GM21737 (cell line): Measurements from ENCODE around the gene DDX23.
A peak's percentile ranks its signal among the peaks of the same experiment; 100 is the strongest.

Experiments used
- ATAC-seq: cut with Tn5 transposase; IDR thresholded peaks from one replicate; pipeline ENCODE4 v1.9.1; 2021; ENCODE audit warnings: mild to moderate bottlenecking, moderate library complexity; ENCODE audit not compliant: unreplicated experiment

Gene DDX23

GRCh38 chr12:48824905-48825304 is 27.1 kb downstream of the DDX23 start:
- no peak for ATAC-seq

DNA sequence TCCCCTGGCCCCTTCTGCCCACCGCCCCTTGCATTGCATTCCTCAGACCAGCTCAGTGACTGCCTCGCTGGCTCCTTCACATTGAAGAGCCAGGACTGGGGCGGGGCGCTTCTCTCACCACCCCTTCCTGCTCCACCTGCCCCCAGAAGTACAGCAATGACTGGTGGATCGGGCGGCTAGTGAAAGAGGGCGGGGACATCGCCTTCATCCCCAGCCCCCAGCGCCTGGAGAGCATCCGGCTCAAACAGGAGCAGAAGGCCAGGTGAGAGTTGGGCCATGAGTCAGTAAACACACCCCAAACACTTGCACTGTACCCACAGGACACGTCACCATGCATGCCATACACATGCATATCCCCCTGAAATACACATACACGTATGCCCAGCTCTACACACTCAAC is 27.9 kb downstream of the DDX23 start:
- no peak for ATAC-seq

DNA sequence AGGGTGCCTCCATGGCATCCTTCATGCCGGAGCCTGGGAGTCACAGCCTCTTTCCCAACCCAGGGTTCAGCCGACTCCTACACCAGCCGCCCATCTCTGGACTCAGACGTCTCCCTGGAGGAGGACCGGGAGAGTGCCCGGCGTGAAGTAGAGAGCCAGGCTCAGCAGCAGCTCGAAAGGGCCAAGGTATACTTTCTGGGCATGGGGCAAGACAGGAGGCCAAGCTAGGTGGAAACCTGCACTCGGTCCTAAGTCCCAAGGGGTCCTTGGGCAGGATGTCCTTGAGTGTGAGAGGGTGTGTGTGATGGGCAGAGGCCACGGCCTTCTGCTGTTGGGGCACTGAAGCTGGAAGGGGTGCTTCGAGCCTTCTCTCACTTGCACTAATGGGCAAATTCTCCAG is 28.7 kb downstream of the DDX23 start:
- ATAC-seq: no peak

DNA sequence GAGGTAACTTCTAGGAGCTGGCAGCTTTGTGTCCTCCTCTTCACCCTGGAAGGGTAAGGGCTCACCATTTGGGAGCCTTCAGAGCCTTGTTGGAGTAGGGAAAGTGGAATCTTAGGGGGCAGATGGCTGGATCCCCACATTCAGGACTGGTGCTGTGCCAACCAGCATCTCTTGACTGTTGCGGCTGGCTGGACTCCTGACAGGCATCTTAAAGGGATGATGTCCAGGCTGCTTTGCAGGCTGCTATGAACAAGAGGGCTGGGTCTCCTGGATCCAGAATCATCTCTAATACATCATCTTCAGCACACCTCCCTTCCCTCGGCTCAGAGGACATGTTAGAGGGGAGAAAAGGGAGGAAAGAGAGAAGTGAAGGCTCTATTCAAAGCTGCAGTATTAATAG is 29.3 kb downstream of the DDX23 start:
- no peak for ATAC-seq

GRCh38 chr12:48822139-48822538 is 29.8 kb downstream of the DDX23 start:
- no peak for ATAC-seq

GRCh38 chr12:48819986-48820725 is 31.8 kb downstream of the DDX23 start:
- no peak for ATAC-seq

DNA sequence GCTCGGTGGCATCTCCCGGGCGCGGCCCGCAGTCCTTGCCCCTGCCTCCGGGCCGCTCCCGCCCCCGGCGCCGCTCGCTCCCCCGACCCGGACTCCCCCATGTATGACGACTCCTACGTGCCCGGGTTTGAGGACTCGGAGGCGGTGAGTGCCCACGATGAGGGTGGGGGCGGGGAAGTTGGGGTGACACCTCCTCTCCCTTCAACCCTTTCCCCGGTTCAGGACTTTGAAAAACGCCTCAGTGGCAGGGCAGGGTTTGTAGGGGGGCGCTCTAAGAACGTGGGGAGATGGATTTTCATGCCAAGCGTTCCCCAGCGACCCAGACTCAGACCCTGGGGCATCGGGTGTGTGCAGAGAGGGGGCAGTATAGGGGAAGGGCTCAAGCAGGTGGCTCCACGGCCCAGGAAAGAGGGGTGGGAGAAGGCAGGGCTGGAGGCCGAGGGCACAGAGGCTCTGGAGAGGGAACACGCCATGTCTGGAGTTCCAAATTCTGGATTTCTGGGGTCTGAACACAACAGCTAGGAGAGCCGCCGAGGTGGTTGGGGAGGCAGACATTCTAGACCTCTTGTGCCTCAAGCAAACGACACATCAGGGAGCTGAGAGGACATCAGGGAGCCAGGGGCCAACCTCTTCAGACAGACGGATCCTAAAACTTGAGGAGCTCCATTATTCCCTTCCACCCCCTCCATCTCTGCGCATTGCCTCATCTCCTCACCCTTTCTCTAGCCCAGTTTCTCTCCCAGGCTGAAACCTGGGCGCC is 33.0 kb downstream of the DDX23 start:
- no peak for ATAC-seq

GRCh38 chr12:48817873-48818830 is 33.8 kb downstream of the DDX23 start, which contains the start of gene CACNB3:
CACNB3 (plus strand) TSS chr12:48818496; CDS start chr12:48818930, 434 bp downstream.
- peak; percentile 44 for ATAC-seq

- ATAC-seq: no peak
Observed at GRCh38 chr12:48816143-48816854, 35.7 kb downstream of the DDX23 start.

GRCh38 chr12:48815126-48816110 is 36.5 kb downstream of the DDX23 start:
- no peak for ATAC-seq

DNA sequence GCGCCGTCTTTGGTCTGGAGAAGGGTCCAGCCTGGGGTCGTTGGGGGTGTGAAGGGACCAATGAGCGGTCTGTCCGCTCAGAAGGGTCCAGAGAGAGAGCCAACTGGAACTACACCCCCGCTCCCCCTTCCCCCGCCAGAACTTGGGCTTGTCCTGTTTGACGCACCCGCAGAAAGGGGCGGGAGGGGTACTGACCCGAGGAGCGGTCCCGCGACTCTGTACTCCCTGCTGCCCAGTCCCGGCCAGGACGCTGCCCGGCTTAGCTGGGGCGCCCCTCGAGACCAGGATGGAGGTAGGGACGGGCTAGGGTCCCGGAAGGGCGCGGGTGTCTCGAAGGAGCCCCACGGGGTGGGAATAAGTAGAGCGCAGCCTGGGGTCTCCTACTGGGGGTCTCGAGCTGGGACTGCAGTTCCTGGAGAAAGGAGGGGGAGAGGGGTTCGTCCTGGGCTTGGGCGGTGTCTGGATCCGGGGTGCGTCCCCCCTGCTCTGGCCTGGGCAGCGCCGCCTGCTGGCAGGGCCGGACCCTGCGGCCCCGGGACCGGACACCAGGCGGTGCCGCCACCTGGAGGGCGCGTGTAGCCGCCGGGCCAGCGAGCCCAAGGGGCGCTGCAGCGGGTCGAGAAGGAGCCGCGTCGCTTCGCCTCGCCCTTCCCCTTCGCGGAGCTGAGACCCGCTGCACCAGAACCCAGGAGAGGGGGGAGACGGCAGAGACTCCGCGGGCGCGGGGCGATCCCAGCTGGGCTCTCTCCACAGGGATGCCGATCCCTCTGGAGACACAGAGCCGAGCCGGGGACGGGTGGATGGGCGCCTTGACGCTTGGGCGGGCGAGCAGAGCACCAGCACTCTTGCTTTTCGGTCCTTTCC is 37.5 kb downstream of the DDX23 start:
- peak; percentile 76 for ATAC-seq

DNA sequence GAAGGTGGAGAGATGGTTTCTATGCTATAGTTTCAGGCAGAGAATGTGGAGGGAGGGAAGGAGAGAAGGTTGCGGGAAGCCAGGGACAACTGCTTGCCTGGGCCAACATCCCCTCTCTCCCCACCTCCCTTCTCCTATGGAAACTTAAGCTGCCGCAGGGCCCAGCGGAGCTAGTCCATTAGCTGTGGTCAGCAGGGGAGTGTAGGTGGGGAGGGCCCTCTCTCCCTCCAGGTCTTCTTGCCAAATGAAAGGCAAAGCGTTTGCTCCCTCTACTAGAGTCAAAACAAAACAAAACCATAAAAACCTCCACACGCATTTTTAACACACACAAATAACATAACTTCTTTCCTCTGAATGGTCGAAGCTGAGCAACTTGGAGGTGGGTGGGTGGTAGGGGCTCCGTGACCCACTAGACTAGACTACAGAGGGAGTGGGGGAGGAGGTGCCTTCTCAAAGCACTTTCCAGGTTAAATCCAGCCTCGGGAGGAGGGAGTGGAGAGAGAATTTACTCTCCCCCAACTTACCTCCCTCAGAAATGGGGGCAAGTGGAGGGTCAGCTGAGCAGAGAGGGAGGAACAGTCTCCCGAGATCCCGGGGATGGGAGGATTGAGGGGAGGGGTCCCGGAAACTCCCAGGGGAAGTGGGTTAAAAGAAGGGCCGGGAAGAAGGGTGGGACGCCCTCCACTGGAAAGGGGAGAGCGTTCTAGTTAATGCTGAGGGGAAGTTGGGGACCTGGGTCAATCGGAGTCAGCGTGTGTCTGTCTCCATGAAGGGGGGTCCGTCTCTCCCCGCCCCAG is 38.3 kb downstream of the DDX23 start:
- no peak for ATAC-seq

DNA sequence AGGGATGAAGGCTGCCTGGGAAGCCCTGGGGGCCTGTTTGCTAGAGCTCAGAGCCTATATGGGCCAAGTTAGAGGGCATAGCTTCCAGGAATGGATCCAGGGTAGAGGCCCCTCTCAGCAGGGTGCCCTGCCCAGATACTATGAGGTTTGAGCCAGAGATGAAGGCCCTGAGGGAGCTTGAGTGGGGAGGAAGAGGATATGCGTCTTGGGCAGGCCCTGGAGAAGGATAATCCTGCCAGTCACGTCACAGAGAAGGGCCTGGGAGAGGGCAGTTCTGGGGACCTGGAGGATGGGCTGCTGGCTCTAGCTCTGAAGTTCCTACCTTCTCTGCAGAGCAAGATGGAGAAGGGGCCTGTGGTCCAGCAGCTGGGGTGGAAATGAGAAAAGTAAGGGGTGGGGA is 39.6 kb downstream of the DDX23 start:
- no peak for ATAC-seq

DNA sequence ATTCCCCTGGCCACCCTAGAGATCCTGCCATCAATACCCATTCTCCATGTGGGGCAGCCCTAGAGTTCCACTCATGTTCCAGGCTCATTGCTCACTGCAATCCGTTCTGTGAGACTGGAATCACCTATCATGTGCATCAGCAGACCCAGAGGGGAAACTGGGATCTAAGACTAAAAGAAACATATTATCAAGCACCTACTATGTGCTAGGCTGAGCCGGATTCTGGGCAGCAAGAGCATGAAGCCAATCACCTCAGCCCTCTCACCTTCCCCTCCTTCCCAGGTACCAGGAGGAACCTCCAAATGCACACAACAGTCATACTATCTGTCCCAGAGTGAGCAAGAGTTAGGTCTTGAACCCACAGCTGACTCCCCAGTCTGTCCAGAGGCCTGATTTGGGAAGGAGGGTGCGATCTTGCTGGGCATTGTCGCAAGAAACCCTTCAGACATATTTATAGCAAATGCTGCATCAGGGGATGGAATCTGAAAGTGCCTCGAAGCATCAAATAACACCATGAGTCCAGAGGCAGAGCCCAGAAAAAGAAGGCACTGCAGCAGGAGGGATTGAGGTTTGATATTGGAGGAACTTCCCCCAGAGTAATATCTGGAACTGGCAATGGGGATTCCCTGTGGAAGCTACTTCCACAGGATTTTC is 40.4 kb downstream of the DDX23 start:
- no peak for ATAC-seq

- no peak for ATAC-seq
Observed at GRCh38 chr12:48810903-48811431, 41.0 kb downstream of the DDX23 start.

DNA sequence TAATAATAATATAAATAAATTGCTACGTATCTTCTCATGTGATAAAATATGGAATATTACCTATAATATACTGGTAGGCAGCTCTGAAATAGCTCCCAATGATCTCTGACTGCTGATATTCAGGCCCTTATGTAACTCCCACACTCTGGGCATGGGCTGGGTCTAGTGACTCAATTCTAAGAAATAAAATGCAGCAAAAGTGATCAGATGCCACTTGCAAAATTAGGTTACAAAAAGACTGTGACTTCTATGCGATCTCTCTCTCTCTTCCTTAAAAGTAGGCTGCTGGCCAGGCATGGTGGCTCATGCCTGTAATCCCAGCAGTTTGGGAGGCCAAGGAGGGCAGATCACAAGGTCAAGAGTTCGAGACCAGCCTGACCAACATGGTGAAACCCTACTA is 44.0 kb downstream of the DDX23 start:
- ATAC-seq: no peak

DNA sequence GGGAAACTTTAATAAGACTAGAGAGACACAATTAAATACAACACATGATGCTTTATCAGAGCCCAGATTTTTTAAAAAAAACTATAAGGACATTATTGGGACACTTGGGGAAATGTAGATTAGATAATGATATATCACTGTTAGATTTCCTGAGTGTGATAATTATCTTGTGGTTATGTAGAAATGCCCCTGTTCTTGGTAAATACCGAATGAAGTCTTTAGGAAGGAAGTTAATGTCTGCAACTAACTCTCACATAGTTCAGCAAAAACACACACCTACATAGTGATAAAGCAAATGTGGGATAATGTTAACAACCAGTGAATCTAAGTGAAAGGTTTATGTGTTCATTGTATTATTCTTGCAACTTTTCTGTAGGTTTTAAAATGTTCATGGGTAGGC is 48.3 kb downstream of the DDX23 start:
- ATAC-seq: no peak
